ENCODE data around the gene FGFR2.

DNA sequence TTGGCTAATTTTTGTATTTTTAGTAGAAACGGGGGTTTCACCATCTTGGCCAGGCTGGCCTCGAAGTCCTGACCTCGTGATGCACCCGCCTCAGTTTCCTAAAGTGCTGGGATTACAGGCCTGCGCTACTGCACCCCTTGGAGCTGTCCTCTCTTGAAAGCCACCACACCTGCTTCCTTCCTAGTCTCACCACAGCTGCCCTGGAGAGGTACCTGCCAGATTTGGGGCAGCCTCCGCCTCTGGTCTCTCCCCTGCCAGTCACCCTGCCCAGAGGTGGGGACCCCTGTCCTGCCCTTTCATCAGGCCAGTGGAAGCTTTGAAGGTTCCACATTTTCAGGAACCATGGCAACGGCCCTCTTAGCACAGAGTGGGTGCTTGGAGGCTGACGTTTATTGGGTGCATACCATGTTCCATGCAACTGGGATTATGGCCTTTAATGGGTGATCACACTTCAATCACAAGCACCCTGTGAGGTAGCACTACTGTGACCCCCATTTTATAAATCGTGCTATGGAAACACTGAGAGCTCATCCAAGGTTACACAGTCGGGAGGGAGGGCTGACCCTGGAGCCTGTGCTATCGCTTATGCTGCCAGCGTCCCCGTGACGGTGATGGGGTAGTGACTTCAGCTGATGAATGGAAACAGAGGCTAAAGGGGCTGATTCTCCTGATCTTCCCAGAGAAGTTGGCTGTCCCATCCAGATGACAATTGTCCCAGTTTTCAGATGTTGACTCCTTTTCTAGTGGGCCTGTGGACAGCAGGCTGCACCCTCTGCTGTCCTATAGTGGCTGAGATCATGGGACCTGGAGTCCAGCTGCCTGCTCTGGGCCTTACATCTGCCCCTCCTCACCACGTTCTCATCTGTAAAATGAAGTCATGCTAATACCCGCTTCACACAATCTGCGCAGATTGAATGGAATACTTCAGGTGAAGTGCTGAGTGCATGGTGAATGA is 11.5 kb upstream of the FGFR2 start:
- TF ChIP-seq, protein P1, sequence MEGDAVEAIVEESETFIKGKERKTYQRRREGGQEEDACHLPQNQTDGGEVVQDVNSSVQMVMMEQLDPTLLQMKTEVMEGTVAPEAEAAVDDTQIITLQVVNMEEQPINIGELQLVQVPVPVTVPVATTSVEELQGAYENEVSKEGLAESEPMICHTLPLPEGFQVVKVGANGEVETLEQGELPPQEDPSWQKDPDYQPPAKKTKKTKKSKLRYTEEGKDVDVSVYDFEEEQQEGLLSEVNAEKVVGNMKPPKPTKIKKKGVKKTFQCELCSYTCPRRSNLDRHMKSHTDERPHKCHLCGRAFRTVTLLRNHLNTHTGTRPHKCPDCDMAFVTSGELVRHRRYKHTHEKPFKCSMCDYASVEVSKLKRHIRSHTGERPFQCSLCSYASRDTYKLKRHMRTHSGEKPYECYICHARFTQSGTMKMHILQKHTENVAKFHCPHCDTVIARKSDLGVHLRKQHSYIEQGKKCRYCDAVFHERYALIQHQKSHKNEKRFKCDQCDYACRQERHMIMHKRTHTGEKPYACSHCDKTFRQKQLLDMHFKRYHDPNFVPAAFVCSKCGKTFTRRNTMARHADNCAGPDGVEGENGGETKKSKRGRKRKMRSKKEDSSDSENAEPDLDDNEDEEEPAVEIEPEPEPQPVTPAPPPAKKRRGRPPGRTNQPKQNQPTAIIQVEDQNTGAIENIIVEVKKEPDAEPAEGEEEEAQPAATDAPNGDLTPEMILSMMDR (IDR thresholded peaks at IDR 0.05; ENCODE audit: low read depth, low read length) = no peak
- TF ChIP-seq EZH2phosphoT487 (IDR thresholded peaks at IDR 0.05; ENCODE audit: low read depth) = no peak

All from OCI-LY3 (cell line).